ENCODE measurements around the gene ANKRD50.

Gene ANKRD50

DNA sequence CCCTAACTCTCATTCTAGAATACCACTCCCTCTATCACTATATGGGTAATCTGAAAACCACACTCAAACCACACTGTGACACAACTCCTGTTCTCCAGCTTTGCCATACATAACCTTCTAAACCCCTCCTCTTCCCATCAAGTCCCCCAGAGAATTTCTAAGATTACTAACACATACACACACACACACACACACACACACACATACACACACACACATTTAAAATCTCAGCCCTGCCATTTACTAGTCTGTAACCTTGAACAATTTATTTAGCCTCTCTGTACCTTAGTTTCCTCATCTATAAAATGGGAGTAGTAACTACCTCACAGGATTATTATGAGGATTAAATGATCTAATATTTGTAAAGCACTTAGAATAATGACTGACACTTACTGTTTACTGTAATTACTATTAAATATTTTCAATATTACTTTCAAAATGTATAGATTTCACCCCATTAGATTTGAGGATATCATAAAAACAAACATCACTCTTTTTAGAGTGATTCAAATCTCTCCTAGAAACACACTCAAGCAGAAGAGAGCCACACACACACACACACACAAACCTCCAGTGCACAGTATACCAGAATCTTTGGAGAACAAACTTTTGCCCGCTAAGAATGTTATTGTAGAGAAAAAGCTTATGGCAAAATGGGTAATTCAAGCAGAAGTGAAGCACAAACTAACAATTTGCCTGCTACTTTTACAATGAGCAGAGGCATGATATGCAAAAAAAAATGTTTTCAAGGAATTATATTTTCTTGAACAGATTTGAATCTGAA, 3.8 kb downstream of the ANKRD50 start:
- ATAC-seq (no peak), DNase-seq (no peak)

DNA sequence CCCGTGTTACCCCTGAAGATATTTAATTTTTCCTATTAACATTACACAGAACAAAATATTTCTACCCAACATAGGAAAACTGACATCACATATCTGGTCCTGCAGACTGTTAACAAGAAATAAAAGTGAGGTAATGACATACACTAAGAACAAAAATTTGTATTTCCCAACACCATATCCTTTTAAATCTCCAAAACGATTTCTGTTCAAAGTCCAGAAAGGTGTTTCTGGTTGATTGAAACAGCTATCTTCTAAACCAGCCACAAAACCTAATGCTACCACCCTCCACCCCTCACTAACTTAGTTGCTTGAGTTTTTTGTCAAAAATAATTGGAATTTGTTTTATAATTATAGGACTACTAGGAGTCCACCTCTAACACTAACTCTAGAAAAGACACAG, 7.1 kb downstream of the ANKRD50 start:
- ATAC-seq: no peak
- DNase-seq: no peak

DNA sequence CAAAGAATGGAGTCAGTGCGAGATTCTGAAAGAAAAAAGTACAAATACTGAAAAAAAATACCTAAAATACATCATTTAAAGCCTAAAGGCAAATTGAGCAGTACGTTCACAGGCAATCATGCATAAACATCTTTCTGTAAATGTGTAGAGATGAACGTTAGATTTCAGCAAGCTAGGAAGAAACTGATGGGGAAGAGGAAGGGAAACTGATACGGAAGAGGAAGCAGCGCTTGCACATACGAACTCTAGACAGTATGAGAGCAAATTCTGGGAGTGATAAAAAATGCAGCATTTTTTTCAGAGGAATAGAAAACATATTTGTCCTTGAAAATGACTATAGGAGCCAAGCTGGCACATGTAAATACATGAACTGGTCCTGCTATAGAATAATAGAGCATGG, 9.4 kb downstream of the ANKRD50 start:
- DNase-seq: no peak
- ATAC-seq: no peak

DNA sequence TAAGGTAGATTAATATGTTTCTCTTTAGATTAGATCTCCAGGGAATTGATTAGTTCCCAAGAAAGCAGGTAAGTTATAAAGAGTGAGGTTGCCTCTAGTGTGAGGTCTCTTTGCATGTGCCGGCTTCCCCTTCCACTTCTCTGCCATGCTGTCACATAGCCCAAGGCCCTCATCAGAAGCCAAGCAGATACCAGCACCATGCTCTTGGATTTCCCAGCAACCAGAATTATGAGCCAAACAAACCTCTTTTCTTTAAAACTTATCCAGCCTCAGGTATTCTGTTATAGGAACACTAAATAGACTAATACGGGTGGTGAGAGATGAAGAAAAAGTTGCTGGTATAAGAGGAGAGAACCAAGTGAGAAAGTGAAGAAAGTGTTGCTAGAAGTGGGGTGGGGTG, 15.1 kb downstream of the ANKRD50 start:
- ATAC-seq: no peak
- DNase-seq: no peak

DNA sequence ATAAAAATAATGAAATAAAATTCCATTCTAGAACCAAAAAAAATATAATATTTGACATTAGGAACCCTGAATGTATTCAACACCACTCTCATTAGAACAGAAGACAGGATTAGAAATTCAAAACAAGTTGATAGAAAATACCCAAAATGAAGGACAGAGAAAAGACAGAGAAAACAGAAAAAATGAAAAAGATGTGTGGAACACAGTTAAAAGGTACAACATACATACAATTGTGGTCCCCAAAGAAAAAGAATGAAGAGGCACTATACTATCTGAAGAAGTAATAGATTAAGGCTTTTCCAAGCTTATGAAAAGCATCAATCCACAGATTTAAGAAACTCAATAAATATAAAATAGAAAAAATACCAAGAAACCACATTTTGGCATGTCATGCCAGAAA, 16.4 kb downstream of the ANKRD50 start:
- no peak for ATAC-seq
- no peak for DNase-seq

DNA sequence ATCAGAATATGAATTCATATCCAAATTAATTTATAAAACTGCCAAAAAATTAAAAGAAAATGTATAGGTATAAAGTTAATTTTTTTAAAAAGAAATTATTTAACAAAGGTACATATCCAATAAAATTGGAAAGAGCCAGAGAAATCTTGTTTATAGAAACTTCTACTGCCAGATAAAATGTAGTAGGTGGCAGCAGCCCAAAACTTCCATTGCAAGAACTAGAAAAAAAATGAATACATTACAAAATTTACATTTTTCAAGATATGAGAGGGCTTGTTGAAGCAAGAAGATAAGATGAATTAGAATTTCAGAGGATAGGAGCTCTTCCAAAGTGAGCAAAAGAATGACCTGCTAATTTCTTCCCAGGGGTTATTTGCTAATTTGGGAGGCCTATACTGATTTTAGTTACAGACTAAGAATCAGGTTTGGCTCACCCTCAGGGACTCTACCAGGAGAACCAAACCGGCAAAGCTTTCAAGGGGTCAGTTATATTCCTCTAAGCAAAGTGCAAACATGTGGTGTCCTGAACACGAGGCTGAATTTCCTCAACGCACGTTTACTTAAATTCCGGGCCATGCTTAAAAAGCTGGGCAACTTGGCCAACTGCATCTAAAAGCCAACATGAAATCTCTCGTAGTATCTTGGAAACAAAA, 17.5 kb downstream of the ANKRD50 start:
- ATAC-seq: no peak

DNA sequence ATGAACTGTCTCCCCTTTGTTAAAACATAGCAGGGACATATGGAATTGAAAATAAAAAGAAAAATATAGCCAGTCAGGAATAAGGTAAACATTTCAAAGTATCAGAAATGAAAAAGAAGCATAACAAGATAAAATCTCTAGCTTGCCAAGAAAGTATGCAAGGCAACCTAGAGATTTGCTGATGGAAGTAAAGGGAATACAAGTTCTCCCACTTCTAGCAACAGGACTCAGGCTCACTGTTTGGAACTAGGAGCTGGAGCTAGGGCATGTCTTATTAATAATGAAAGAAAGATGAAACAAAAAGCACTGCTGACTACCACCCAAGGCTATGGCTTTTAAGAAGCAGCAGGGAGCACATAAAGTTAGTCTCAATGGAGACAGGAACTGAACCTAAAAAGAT, 18.2 kb downstream of the ANKRD50 start:
- ATAC-seq: no peak
- no peak for DNase-seq

More for the DNA sequence above, 17.5 kb downstream of the ANKRD50 start:
- no peak for DNase-seq

DNA sequence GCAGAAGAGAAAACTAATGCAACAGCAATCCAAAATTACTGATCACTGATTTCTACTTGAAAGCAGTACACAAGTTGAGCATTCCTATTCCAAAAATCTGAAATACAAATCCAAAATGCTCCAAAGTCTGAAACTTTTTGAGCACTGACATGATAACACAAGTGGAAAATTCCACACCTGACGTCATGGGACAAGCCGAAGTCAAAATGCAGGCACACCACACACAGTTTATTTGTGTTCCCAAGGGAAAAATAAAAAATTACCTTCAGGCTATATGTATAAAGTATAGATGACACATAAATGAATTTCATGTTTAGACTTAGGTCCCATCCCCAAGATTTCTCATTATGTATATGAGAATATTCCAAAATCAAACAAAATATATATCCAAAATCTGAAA, 20.7 kb downstream of the ANKRD50 start:
- ATAC-seq (no peak), DNase-seq (no peak)

DNA sequence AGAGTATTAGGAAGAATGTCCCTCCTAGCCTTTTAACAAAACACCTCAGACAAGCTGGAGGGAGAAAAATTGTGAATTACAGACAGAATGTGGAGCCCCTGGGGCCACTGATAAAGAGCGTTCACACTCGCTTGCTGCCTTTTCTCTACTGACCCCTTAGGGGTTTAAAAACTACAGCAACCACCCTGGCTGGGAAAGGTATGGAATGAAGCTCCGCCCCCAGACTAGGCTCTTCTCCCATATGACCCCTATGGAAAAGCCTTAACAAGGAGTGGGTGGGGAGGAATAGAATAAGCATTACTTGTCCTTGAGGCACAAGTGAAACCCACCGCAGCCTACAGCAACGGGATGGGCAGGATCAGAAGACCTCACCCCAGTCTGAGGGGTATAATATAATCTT, 26.3 kb downstream of the ANKRD50 start:
- ATAC-seq (no peak), DNase-seq (no peak)

DNA sequence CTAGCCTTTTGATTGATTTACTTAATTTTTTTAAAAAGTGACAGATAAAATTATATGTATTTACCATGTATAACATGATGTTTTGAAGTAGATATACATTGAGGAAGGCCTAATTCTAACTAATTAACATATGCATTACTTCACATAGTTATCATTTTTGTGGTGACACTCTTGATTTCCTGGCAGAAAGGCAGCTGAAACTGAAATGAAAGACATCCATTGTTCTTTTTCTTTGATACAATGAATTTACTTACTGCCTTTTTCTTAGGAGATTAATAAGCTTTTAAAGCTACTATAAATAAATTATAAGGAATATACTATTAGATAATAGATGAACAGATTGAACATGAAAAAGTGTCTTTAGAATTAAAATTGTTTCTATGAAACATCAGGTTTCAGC, 26.7 kb downstream of the ANKRD50 start:
- DNase-seq (no peak), ATAC-seq (no peak)

DNA sequence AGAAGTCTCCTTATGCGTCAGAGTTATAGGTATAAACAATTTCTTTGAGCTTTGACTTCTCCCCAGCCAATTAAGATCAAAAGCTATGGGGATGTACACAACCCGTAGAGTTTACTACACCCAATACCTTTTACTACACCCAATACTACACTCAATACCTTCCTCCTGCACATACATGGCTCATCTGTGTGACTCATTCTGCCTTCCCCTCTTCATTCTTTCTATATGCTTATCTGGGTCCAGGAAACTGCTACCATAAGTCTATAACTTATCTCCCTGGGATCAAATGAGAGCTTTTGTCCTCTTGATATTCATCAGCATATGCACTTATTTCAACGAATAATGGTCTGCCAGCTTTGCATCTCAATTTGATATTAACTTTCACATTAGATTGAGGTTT, 28.2 kb downstream of the ANKRD50 start:
- ATAC-seq: no peak
- DNase-seq: no peak

DNA sequence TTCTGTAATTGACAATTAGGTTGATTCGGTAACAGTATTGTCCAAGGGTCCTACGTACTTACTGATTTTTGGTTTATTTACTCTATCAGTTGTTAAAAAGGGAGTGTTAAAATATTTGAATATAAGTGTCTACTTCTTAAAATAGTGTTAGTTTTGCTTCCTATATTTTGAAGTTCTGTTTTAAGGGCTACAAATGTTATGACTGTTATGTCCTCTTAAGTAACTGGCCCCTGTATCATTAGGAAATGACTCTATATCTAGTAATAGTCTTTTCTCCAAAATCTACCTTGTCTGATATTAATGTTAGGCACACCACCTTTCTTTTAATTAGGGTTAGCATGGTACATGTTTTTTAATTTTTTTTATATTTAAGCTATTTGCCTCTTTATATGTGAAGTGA, 30.1 kb downstream of the ANKRD50 start:
- DNase-seq (no peak), ATAC-seq (no peak)

DNA sequence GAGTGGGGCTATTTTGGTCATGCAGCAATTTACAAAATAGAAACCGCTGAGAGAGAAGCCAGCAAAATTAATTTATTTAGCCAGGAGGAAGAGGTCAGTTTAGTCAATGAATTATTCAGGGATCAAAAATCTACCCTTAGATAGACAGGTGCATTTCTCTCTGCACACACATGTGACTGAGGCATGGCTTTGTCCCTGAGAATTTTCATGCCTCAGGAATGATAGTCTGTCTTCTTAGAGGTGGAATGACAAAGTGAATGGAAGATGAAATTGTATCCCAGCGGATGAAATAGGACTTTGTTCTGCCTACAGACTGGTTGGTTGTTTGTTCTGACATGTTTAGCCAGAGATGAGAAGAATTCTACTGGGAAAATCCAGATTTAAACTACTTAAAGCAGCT, 46.0 kb downstream of the ANKRD50 start:
- no peak for ATAC-seq
- DNase-seq: no peak

DNA sequence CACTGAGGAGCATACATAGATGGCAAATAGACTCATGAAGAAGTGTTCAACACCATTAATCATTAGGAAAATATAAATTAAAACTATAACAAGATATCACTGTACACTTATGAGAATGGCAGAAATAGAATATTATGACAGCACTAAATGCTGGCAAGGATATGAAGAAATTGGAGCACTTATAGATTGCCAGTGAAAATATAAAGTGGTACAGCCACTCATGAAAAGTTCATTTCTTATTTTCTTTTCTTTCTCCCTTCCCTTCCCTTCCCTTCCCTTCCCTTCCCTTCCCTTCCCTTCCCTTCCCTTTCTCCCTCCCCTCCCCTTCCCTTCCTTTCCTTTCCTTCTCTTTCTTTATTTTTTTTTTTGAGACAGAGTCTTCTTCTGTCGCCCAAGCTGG, 53.7 kb downstream of the ANKRD50 start:
- no peak for ATAC-seq
- DNase-seq: no peak

DNA sequence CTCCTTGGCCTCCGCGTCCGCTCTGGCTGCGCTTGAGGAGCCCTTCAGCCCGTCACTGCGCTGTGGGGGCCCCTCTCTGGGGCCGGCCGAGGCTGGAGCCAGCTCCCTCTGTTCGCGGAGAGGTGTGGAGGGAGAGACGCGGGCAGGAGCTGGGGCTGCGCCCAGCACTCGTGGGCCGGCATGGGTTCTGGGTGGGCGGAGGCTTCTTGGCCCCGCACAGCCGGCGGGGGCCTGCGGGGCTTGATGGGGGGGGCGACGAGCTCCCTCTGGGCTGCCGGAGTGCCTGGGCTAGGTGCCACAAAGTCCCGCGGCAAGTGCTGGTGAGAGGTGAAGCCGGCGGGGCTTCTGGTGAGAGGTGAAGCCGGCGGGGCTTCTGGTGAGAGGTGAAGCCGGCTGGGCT, 61.9 kb downstream of the ANKRD50 start:
- ATAC-seq (no peak), DNase-seq (no peak)

DNA sequence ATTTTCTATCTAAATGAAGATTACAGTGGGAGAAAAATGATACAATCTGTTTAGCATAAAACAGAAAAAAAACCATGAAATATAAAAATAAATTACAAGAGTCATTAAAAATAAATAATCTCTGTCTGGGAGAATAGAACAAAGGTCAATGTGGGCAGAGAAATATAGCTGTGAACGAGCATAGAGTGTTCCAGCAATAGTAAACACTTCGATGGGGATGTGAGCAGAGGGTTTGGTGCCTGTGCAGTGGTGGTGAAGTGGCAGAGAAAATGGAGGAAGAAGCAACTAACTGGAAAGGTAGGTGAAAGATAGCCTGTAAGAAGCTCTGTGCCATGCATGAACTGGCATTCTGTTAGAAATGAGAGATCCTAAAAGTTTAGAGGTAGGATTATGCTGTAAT, 64.9 kb downstream of the ANKRD50 start:
- ATAC-seq (no peak), DNase-seq (no peak)

DNA sequence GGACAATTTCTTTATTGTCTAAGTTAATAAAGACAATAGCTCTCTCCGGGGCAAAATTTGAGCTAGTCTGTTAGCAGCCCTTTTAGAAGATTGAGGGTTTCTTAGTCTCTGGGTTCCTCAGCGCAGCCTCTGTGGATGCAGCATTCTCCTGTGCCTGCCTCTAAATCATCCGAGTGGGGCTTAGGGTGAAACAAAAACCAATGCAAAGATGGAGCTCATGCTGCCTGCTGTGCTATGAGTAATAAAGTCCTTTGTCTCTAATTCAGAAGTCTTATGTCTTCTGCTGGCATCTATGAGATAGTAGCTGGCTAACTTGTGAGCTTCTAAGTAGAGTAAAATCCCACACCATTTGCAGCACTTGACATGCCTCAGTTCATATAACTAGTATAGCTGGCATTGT, 67.9 kb downstream of the ANKRD50 start:
- DNase-seq (no peak), ATAC-seq (no peak)

DNA sequence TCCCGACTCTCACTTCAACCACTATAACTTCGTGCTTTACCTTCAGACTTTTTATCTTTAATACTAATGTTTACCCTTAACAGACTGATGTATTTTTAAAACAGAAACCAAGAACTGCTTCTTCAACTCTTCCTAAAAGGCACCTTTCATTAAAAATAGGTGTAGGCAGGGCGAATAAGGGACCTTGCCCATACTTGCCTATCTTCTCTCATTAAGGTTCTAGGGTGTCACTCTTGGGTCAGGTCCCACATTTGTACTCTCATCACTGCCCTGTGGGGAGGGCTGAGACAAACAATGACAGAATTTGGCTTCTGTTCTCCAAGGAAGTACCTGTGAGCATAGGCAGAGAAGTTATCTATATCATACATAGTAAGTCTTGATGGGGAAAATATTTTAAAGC, 69.7 kb downstream of the ANKRD50 start:
- DNase-seq (no peak), ATAC-seq (no peak)

DNA sequence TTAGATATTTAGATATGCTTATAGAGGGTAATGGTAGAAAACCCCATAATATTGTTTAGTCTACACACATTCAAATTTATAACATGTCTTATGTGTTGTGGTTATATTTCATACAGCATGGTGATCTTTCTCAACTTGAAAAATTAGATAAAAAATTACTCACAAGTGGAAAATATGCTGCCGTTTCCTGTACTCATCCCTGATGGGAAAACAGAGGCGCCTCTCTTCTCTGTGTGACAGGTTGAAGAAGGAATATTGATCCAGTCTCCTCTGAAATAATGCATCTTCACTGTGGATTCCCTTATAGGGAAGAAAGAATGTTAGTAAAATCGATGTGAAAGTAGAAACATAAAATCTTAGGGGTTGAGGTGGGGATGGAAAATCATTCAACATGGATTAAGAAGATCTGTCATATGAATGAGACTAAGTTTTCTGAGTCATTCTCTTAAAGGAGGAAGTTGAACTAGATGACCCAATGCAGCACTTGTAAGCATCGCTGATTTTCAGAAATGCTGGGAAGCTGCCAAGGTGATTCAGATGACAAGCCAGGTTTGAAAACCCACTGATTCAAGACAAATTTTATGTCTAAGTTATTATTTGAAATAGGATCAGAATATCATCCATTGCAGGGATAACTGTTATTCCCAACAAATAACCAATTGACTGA, 70.7 kb downstream of the ANKRD50 start:
- DNase-seq: no peak

DNA sequence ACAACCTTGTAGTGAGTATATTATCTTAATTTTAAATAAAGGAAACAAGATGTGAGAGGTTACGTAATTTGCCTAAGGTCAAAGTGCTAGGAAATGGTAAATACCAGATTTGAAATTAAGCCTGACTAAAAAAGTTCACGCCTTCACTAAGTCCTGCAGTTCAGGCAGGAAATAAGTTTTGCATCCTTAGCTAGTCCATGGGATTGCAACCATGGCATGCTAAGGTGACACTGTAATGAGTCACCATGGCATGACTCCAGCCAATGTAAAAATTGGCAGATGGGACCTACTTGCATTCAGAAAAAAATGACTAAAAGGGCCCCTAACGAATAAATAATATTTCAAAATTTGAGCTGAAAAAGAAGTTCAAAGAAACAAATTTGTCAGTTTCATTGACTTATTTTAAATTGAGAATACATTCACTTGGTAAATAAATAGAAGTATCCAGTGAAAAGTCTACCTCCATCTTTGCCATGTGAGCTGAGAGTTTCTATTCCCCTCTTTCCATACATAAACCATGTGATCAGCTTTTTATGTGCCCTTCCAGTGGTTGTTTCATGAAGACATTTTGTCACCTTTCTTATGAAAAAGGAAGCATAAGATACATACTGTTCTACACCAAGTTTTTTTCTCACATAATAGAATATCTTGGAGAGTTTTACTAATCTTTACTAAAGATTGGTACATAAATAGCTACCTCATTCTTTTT, 72.4 kb downstream of the ANKRD50 start:
- DNase-seq: no peak
- ATAC-seq: no peak

More for the DNA sequence above, 70.7 kb downstream of the ANKRD50 start:
- no peak for ATAC-seq

DNA sequence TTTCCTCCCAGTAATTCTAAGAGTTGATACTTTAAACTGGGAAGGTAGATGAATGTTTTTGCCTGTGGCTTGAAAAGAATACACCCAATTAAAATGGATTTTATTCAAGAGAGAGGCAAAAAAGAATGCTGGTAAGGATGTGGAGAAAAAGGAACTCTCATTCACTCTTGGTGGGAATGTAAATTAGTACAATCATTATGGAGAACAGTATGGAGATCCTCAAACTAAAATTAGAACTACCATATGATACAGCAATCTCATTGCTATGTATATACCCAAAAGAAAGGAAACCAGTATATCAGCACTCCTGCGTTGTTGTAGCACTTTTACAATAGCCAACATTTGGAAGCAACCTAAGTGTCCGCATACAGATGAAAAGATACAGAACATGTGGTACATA, 75.2 kb downstream of the ANKRD50 start:
- ATAC-seq (no peak), DNase-seq (no peak)

DNA sequence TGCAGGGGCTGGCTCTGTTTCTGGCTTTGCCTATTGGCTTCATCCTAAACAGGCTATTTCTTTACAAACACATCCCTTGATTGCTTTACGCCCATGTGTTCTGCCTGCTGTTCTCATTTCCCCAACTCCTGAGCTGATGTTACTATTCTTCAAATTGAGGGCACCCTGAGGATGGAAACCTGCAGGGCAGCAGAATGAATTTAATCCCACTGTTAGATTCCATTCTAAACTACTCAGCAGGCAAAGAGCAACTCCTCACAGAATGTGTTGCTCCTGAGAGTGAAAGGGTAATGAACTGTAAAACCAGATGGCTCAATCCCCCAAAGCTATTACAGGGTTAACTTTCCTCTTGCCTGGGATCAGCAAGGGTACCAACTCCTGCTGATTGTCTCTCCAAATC, 75.7 kb downstream of the ANKRD50 start:
- no peak for ATAC-seq
- no peak for DNase-seq

DNA sequence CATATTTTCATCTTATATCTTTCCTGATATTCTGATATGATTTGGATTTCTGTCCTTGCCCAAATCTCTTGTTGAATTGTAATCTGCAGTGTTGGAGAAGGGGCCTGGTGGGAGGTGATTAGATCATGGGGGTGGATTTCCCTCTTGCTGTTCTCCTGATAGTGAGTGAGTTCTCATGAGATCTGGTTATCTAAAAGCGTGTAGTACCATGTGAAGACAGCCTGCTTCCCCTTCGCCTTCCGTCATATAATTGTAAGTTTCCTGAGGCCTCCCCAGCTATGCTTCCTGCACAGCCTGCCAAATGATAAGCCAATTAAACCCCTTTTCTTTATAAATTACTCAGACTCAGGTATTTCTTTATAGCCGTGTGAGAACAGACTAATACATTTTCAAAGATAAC, 77.2 kb downstream of the ANKRD50 start:
- no peak for ATAC-seq
- no peak for DNase-seq
